Measurements from ENCODE around the gene CPTP.

- TF ChIP-seq, protein P1, sequence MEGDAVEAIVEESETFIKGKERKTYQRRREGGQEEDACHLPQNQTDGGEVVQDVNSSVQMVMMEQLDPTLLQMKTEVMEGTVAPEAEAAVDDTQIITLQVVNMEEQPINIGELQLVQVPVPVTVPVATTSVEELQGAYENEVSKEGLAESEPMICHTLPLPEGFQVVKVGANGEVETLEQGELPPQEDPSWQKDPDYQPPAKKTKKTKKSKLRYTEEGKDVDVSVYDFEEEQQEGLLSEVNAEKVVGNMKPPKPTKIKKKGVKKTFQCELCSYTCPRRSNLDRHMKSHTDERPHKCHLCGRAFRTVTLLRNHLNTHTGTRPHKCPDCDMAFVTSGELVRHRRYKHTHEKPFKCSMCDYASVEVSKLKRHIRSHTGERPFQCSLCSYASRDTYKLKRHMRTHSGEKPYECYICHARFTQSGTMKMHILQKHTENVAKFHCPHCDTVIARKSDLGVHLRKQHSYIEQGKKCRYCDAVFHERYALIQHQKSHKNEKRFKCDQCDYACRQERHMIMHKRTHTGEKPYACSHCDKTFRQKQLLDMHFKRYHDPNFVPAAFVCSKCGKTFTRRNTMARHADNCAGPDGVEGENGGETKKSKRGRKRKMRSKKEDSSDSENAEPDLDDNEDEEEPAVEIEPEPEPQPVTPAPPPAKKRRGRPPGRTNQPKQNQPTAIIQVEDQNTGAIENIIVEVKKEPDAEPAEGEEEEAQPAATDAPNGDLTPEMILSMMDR (conservative IDR thresholded peaks at IDR 0.05; ENCODE audit: low read depth, low read length), result no peak
- no peak for TF ChIP-seq EZH2 (IDR thresholded peaks at IDR 0.05; ENCODE audit: low read length, unreplicated experiment)
These were observed 32.2 kb upstream of the CPTP start for GRCh38 chr1:1292442-1292779.

Data from PC-3 (cell line).